Left renal pelvis (tissue), 4 donors: ENCODE results near the gene B3GNT9. TPM values are rescaled to one million over a fixed set of nuclear protein-coding genes. Genes with fewer than 3 reads are reported as not detected.
A peak's percentile ranks its signal among the peaks of the same experiment; 100 is the strongest.

Experiments
- DNase-seq, 4 donors: peaks; one replicate each; pipeline ENCODE4 v3.0.0-alpha.2; 2013; ENCODE audit warnings: low read depth in 4 of 4, low spot score in 3 of 4
- polyA plus RNA-seq, 4 donors: library from polyadenylated mRNA; unstranded; fragments of 120-200 nt; gene quantifications; one replicate each; pipeline ENCODE4 v1.2.1, GENCODE V29; 2013; ENCODE audit not compliant: insufficient read length in 4 of 4

Gene B3GNT9
- polyA plus RNA-seq: 10 to 100 TPM in 3 of 4 donors, 1 to 10 TPM in 1; 8.5 to 40.1 (median 11.6) TPM

GRCh38 chr16:67150833-67151396 is at the start of gene B3GNT9:
B3GNT9 (minus strand) TSS chr16:67150998; CDS start chr16:67150485, 513 bp downstream.
- no peak for DNase-seq

GRCh38 chr16:67200491-67200890 is 49.7 kb upstream of the B3GNT9 start:
- DNase-seq: no peak

GRCh38 chr16:67199808-67200198 is 49.0 kb upstream of the B3GNT9 start:
- DNase-seq: no peak

- DNase-seq: no peak
Observed at GRCh38 chr16:67199011-67199807, 48.4 kb upstream of the B3GNT9 start, which contains the start of gene ELMO3. ELMO3 (plus strand) TSS chr16:67199131; CDS start chr16:67199327, 196 bp downstream.

GRCh38 chr16:67198238-67198734 is 47.5 kb upstream of the B3GNT9 start:
- DNase-seq: no peak

GRCh38 chr16:67197704-67198103 is 46.9 kb upstream of the B3GNT9 start:
- DNase-seq: no peak

GRCh38 chr16:67196881-67197280 is 46.1 kb upstream of the B3GNT9 start:
- DNase-seq: no peak

- no peak for DNase-seq
Observed at GRCh38 chr16:67195676-67196075, 44.9 kb upstream of the B3GNT9 start.

- no peak for DNase-seq
Observed at GRCh38 chr16:67194260-67194659, 43.5 kb upstream of the B3GNT9 start.

- DNase-seq: no peak
Observed at GRCh38 chr16:67193536-67193935, 42.7 kb upstream of the B3GNT9 start.

- DNase-seq: no peak
Observed at GRCh38 chr16:67192781-67193361, 42.1 kb upstream of the B3GNT9 start.

- DNase-seq: peak; percentile 67 to 84 (median 76)
Observed at GRCh38 chr16:67191995-67192681, 41.3 kb upstream of the B3GNT9 start, which contains the start of gene E2F4. E2F4 (plus strand) TSS chr16:67192155; CDS start chr16:67192228, 73 bp downstream.

GRCh38 chr16:67191411-67191994 is 40.7 kb upstream of the B3GNT9 start:
- DNase-seq: no peak

- no peak for DNase-seq
Observed at GRCh38 chr16:67190448-67191399, 39.9 kb upstream of the B3GNT9 start.

- no peak for DNase-seq
Observed at GRCh38 chr16:67190041-67190440, 39.2 kb upstream of the B3GNT9 start, which contains the start of gene EXOC3L1. EXOC3L1 (minus strand) TSS chr16:67190136; CDS start chr16:67189676, 460 bp downstream.

GRCh38 chr16:67188798-67189197 is 38.0 kb upstream of the B3GNT9 start:
- DNase-seq: no peak

GRCh38 chr16:67188323-67188722 is 37.5 kb upstream of the B3GNT9 start:
- no peak for DNase-seq

- no peak for DNase-seq
Observed at GRCh38 chr16:67187175-67187890, 36.5 kb upstream of the B3GNT9 start.
